ENCODE data around the gene LY9.

LY9 gene, protein sequence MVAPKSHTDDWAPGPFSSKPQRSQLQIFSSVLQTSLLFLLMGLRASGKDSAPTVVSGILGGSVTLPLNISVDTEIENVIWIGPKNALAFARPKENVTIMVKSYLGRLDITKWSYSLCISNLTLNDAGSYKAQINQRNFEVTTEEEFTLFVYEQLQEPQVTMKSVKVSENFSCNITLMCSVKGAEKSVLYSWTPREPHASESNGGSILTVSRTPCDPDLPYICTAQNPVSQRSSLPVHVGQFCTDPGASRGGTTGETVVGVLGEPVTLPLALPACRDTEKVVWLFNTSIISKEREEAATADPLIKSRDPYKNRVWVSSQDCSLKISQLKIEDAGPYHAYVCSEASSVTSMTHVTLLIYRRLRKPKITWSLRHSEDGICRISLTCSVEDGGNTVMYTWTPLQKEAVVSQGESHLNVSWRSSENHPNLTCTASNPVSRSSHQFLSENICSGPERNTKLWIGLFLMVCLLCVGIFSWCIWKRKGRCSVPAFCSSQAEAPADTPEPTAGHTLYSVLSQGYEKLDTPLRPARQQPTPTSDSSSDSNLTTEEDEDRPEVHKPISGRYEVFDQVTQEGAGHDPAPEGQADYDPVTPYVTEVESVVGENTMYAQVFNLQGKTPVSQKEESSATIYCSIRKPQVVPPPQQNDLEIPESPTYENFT

DNA sequence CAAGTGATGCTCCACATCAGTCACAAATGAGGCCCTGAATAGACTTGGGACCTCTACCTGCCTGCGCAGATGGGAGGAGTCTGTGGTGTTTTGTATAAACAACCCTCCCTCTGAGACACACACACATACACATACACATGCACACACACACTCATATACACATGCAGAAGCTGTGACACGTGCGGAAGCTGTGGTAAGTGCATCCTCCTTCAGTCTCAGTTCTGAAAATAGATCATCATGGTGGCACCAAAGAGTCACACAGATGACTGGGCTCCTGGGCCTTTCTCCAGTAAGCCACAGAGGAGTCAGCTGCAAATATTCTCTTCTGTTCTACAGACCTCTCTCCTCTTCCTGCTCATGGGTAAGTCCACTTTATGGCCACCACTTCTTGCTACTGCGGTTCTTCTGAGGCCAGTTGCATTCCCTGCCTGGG is at the start of gene LY9:
TSS of gene LY9 (plus strand) at position 224 of the 433 bp plus-strand sequence. CDS start at position 238, 14 bp downstream.
- DNase-seq (ENCODE audit: low spot score) (no peak), FAIRE-seq (no peak)

DNA sequence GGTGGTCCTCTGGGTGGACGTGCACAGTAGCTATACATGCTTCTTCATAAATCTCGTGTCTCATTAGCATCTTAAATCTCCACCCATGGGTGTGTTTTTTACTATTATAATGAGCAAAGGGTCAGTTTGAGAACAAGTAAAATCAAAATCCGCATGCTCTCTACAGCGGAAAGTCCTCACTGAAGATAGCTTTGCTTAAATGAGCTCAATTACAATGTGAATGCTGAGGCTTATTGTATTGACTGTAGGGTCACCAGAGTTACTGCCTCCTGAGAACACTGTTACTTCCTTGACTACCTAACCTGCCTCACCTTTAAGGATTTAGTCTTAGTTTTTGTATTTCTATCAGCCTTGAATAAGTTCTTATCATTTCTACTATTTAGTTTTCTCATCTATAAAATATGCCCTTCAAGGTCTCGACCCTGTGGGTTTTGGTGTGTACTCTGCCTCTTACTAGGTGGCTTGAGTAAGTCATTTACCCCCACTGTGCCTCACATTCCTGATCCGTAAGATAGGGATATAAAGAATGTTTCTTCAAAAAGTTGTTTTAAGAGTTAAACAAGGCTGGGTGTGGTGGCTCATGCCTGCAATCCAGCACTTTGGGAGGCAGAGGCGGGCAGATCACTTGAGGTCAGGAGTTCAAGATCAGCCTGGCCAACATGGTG is 49.0 kb upstream of the LY9 start:
- no peak for DNase-seq (ENCODE audit: low spot score)
- no peak for FAIRE-seq

DNA sequence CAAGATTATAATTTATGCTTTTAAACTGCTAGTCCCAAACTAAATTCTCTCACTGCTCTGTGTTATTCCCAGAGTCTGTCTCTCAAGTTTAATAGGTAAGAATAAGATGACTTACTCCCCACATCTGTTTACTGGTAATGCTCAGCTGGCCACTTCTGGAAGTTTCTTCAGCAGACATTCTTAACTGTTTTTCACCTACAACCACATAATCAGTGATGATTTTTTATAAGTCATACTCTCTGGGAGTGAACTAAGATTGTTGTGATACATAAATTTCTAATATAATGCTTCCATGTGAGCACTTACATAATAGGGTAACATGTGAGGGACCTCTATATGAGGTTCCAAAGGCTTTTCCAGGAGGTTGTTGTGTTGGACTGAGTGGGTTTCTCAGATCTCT is 48.3 kb upstream of the LY9 start:
- DNase-seq (ENCODE audit: low spot score) (no peak), FAIRE-seq (no peak)

DNA sequence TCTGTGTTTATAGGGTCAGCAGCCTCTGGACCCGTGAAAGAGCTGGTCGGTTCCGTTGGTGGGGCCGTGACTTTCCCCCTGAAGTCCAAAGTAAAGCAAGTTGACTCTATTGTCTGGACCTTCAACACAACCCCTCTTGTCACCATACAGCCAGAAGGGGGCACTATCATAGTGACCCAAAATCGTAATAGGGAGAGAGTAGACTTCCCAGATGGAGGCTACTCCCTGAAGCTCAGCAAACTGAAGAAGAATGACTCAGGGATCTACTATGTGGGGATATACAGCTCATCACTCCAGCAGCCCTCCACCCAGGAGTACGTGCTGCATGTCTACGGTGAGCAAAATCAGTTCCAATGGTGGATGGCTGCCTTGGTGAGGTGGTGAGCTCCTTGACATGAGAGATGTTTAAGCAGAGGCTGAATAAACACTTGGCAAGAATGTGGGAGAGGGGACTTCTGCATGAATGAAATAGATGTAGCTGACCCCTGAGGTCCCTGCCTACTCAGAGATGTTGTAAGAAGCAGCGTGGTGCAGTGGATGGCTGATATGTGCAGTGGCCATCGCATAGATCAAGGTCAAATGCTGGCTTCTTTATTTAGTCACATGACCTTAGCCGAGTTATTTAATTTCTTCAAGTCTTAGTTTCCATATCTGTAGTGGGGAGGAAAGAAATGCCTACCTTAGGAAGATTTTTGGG is 47.6 kb upstream of the LY9 start:
- DNase-seq (ENCODE audit: low spot score) (peak; percentile 21), FAIRE-seq (no peak)

DNA sequence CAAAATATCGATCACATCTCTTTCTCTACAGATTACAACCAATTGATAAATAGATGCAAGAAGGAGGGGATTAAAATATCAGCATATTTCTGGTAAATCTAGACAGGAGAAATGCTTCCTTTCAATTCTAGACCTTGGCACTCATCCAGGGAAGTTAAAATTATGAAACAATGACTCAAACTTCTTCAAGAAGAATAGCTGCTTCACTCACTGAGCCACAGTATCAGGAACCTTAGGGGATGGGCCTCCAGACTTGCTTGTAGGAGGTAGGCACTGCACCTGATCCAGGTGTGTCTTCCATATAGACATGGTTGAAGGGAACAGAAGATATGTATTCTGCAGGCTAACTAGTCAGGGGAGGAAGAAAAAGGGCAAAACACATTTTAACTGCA is 47.1 kb upstream of the LY9 start:
- DNase-seq (ENCODE audit: low spot score) = no peak
- FAIRE-seq = no peak

DNA sequence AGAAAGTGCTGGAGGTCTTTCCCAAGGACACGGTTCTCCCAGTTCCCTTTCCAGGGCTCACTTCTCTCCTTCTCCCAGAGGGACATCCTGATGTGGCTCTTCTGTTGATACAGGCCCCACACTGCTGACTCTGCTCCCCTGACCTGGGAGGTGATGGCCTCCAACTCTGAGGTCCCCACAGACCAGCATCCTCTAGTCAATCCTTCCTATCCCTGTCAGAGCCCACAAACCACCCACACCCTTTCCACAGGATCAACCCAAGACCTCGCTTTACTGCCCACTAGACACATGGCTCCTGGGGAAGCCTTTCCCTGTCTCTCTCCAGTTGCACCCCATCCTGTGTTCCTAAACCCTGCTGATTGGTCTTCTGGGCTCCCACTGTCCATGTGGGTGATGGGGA is 45.4 kb upstream of the LY9 start:
- no peak for DNase-seq (ENCODE audit: low spot score)
- FAIRE-seq = no peak

DNA sequence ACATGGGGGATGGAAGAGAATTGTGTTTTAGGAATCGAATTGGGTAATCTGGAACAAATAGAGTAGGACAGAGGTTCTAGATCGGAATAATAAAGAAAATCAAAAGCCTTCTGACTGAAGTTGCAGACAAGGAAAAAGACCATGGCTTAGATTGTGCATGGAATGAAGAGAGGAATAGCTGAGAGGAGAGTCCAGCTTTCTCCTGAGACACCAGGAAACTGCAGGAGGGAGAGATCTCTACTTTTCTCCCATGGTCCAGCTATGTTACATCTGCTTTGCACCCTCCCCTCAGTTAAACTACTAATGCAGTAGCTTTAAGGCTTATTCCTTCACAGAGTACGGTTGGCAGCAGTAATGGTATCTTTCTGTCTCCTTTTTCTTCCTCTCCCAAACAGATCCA is 43.6 kb upstream of the LY9 start:
- DNase-seq (ENCODE audit: low spot score) = no peak
- no peak for FAIRE-seq

DNA sequence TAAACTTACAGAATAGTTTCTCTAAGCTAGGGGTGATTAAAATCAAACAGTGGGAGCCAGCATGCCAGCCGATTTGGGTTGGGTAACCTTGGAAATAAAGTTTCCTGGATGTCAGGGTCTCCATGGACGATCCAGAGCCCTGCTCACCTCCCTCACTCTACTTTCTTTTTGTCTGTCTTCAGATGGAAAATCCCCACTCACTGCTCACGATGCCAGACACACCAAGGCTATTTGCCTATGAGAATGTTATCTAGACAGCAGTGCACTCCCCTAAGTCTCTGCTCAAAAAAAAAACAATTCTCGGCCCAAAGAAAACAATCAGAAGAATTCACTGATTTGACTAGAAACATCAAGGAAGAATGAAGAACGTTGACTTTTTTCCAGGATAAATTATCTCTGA is 43.0 kb upstream of the LY9 start:
- no peak for FAIRE-seq

DNA sequence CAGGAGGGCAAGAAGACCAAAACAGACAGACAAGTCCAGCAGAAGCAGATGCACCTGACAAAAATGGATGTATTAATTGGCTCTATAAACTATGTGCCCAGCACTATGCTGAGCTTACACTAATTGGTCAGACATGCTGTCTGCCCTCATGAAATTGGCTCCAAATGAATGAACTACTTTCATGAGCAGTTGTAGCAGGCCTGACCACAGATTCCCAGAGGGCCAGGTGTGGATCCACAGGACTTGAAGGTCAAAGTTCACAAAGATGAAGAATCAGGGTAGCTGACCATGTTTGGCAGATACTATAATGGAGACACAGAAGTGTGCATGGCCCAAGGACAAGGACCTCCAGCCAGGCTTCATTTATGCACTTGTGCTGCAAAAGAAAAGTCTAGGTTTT is 42.4 kb upstream of the LY9 start:
- FAIRE-seq = no peak
- no peak for DNase-seq (ENCODE audit: low spot score)

More for the DNA sequence above, 43.0 kb upstream of the LY9 start:
- DNase-seq (ENCODE audit: low spot score) = no peak

DNA sequence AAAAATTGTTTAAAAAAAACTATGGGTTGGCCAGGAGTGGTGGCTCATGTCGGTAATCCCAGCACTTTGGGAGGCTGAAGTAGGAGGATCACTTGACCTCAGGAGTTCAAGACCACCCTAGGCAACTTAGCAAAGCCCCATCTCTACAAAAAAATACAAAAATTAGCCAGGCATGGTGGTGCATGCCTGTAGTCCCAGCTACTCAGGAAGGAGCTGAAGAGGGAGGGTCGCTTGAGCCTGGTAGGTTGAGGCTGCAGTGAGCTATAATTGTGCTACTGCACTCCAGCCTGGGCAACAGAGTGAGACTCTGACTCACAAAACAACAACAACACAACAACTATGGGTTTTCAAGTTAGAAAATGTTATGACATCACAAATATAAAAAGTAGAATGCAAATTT is 40.5 kb upstream of the LY9 start:
- FAIRE-seq (no peak), DNase-seq (ENCODE audit: low spot score) (no peak)

DNA sequence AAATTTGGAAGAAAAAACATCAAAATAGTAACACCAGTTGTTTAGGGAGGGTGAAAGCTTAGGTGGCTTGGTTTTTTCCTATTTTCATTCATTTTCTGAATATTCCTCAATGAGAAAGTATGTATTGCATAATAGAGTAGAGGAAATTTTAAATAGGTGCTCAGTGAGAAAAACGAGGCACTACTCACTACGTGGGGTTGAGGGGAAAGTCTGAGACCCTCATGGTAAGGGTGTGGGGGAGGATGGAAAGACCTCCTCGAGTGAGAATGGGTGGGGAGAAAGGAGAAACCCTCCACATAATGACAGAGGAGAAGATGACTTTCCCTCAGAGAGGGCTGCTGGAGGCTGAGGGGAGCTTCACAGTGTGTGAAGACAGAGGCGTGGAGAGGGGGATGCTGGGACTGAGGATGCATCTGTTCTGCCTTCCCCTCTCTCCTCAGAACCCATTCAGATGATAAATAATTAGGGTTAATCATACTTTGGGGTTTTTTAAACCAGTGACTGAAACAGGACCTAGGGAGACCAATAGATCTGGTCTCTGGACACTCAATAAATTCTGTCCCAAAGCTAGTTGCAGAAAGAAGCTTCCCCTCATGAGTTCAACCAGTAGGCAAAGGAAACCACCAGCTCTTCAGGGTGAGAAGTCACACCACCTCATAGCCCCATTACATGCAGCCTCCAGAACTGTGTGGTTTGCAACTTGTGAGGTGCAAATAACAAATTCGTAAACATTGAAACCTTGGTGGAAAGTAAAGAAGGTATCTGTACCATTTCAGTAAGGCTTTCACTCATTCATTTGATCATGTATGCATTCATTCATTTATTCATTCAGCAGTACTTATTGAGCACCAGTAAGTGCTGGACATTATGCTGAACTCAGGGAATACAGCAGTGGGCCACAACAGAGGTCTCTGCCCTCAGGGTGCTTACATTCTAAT is 39.8 kb upstream of the LY9 start:
- FAIRE-seq (no peak), DNase-seq (ENCODE audit: low spot score) (no peak)

DNA sequence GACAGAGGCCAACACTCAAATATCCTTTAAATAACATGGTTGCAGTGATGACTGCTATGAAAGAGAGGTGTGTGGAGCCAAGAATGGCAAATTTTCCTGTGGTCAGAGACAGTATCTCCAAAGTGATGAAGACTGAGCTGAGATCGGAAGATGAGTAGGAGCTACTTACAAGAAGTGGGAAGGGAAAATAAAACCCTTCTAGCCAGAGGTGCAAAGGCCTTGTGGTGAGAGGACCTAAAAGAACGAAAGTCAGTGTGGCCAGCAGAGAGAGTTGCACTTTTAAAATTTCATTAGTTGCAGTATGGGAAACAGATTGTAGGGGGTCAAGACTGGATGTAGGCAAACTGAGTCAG is 39.1 kb upstream of the LY9 start:
- no peak for FAIRE-seq
- DNase-seq (ENCODE audit: low spot score) = no peak

DNA sequence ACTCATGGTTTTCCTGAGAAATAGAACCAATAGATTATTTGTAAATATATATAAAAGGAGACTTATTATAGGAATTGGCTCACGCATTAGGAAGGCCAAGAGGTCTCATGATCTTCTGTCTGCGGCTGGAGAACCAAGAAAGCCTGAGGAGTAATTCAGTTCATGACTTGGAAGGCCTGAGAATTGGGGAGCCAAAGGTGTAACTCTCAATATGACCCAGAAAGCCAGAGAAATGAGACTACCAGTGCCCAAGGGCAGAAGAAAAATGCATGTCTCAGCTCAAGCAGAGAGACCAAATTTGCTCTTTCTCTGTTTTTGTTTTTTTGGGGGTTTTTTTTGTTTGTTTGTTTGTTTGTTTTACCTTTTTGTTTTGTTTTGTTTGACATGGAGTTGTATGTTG is 37.5 kb upstream of the LY9 start:
- DNase-seq (ENCODE audit: low spot score) = no peak
- no peak for FAIRE-seq

DNA sequence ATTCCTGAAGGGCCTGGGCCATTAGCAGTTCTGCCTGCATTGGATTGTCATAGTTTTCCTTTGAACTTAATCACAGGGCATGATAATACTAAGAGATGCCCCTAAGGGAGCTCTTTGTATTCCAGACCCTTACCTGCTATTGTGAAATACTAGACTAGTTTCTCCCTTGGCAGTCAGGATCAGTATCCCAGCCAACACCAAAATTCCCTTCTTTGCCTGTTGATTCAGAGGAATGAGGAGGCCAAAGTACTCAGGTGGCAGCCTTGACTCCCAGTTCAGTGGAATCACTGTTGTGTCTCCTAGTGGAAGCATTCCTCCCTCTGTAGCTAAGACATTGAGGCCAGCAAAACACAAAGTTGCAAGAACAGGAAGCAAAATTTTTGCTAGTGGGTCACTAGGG is 36.2 kb upstream of the LY9 start:
- DNase-seq (ENCODE audit: low spot score) (no peak), FAIRE-seq (no peak)

DNA sequence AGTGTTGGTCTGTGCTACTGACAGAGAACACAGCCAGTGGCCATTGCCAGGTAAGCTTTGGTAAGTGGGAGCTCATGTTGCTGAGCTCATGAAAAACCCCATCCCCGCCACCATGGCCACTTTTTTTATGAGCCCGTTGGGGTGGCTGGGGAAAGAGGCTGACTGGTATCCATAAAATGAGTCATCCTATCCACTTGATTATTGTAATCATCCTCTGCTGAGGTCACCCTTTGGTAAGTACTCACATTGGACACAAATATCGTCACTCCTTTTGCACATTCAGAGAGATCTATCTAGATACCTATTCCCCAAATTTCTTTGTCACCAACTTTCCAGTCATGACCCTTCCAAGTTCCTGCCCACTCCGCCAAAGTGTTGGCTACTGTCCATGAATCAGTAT is 34.9 kb upstream of the LY9 start:
- FAIRE-seq (no peak), DNase-seq (ENCODE audit: low spot score) (no peak)

DNA sequence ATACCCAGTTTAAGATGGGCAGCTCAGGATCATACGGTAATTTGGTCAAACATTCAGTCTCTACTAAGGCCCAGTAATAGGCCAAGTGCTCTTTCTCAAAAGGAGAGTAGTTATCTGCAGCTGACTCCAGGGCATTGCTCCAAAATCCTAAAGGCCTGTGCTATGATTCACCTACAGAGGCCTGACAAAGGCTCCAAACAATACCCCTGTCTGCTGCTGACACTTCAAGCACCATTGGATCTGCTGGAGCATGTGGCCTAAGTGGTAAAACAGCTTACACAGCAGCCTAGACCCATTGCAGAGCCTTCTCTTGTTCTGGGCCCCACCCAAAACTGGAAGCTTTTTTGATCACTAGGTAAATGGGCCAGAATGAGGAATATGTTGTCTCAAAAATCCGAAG is 34.1 kb upstream of the LY9 start:
- DNase-seq (ENCODE audit: low spot score) = no peak
- no peak for FAIRE-seq

DNA sequence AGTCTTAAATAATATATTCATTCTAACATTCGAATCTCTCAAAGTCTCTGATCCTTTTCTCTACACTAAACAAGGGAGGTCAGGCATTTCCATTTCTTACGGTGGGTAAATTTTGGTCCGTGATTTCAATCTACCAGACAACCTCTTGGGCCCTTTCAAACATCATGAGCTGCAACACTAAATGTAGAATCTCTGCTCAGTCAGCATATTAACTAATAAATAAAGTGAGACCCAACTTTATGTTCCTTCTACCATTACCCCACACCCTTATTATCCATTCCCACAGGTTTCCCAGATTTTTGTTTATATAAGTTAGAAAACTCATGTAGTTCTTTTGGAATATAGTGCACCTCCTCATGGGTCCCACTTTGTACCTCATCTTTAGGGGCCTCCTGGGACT is 32.0 kb upstream of the LY9 start:
- FAIRE-seq (no peak), DNase-seq (ENCODE audit: low spot score) (no peak)

DNA sequence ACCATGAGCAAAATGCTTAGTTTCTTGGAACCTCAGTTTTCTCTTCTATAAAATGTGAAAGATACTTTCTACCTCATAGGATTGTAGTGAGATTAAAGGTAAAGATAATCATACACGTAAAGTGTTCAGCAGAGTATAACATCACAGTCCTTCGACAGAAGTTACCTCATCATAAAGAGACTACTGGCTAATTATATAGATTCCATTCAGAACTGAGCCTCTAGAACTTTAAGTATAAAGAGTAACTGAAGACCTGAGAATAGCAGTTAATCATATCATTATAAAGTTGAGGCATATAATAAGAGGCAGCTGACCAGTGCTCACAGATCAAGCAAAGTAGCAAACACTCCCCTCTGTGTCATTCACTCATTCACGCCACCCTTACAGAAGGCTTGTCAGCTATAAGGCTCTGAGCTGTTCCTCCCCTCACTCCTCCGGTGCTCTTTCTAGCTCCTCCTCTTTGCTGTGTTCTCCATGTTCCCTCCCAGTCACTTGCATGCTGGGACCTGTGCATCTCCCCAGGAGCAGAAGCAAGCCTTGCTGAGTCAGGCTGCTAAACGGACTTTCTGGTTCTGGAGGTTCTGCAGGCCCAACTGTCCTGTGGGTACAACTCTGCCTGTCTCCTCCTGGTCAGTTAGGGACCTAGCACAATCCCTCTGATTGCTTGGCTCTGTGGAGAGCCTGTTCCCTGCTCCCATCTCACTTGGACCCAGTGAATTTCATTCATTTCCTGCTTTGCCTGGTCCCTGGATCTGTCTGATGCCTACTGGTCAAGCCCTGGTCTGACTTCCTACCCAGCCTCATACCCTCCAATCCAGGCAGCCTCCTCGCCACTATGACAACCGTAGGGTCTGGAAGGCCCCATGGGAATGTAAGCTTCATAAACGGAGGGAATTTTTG is 28.3 kb upstream of the LY9 start:
- no peak for DNase-seq (ENCODE audit: low spot score)
- no peak for FAIRE-seq

DNA sequence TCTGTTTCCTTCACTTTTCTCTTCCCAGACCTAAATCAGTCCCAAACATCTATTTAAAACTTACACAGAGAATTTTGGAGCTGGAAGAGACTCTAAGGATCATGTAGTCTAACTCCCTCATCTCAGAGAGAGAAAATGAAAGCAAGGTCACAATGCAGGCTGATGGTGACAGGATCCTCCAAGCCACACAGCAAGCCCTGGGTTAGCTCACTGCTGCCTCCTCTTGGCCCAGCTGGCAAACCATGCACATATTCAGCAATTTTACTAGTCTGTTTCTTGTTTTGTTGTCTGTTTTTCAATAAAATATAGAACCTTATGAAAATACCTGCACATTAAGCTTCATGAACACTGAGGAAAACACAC is 27.7 kb upstream of the LY9 start:
- FAIRE-seq = no peak
- DNase-seq (ENCODE audit: low spot score) = no peak

DNA sequence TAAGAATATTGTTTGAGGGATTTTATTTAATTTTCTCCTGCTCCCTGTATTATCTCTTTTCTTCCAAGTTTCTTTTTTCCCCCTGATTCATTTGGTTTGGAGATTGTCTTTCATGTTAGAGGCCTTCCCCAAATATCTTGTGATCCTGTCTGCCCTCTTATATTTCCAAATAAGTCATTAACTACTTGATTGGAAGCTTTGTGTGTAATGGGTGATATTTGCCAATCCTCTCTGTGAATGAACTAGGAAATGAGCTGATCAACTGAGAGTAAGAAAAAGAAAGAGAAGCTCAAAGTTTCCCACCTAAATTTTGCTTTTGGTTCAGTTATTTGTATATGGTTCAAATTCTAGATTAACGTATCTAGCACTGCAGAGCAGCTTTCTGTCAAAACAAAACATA is 23.6 kb upstream of the LY9 start:
- DNase-seq (ENCODE audit: low spot score) (no peak), FAIRE-seq (no peak)

Measured in RCC 7860 (cell line).